NCI-H2196 treated with DMSO at 0.1 percent for 48 hours (cell line): ENCODE measurements around the gene TRPV6.

ENCODE experiments used
- DNase-seq: peaks from one replicate; lab custom pipeline; 2025; ENCODE audit not compliant: unreplicated experiment; lab: John Stamatoyannopoulos, UW

The TRPV6 gene

DNA sequence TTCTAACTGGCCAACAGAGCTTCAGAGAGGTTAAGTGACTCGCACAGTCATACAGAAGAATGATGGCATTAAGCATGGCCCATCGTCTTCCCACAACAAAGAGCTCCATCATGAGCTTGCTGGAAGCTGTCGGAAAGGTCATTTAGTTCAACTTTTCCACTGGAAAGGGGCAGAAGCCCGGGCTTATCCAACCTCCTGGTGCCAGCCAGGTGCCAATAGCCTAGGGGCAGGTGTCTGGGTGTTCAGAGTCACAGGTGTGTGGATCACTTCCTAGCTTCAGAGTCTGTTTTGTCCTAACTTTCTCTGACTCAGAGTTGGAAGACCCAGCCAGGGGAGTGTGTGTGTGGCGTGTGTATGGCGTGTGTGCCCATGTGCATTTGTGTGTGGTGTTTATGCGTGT lies 1.3 kb upstream of the TRPV6 start:
- no peak for DNase-seq

DNA sequence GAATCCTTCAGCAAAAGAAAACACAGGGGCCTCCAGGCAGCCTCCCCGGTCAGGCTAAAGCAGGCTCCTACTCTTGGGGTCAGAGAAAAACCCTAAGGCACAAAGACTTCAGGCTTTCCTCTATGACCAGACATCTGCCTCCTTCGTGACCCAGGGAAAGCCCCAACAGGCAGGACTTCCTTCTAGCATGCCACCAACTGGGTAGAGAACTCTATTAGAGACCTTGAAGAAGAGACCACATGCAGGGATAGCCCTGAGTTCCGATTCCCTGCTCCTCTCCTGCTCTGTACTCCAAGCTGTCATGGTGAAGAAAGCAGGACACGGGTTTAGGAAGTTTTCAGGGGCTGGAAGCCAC lies 1.3 kb downstream of the TRPV6 start:
- no peak for DNase-seq

DNA sequence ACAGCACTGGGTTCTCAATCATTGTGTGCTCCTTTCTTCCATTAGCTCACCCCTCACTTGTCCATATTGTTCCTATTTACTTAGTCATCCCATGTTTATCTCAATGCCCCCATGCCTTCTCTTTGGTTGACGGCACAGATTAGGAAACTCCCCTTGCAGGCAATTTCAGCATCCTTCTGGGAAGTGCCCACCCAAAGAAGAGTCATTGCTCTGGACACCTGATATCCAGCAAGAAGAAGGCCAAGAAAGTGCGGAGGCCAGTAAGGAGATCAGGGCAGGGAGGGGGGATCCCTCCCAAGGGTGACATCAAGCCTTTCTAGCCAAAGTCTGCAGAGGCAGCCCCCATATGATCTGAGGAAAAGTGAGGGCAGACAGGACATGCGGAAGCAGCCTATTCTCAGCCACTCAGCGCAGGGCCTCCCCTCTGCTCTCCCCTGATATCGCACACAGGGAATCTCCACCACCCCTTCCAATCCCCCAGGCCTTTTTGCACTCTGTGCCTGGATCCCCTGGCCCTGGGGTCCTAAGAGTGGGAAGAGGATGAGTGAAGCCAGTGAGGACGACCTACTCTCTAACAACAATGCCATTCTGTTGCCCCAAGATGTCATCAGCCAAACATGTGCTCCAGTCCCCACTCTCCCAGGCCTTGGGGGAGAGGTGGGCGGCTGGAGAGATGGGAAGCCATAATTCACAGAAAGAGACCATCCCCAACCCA lies 1.8 kb downstream of the TRPV6 start:
- DNase-seq: no peak

DNA sequence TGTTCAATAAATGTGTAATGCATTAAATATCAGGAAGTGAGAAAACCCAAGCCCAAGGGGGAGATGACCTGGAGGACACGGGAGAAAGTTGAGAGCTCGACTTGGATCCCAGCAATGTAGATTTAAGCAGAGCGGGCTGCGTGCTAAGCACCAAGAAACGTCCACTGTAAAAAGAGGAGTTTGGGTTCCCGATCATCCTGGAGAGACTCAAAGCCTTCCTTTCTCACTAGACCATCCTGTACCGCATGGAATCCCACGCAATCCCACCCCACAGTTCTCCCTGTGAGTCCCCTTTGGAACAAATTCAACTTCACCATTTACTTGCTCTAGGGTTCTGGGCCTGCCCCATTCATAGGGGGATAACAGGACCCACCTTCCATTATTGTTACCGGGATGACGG lies 2.4 kb downstream of the TRPV6 start:
- no peak for DNase-seq

DNA sequence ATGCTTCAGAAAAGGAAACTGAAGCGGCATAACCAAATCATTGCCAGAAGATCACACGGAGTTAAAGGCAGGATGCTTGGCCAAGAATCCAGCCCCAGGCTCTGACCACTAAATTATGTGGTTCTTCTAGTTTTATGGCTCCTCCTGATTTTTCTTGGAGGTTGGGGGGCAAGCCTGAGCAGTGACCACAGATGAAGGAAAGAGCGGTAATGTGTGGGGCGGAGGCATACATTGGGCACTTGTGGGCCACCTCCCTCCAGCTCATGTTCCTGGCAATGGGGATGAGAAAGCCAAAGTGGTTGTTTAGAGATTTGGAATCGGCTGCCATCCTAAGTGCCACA lies 3.2 kb downstream of the TRPV6 start:
- no peak for DNase-seq

DNA sequence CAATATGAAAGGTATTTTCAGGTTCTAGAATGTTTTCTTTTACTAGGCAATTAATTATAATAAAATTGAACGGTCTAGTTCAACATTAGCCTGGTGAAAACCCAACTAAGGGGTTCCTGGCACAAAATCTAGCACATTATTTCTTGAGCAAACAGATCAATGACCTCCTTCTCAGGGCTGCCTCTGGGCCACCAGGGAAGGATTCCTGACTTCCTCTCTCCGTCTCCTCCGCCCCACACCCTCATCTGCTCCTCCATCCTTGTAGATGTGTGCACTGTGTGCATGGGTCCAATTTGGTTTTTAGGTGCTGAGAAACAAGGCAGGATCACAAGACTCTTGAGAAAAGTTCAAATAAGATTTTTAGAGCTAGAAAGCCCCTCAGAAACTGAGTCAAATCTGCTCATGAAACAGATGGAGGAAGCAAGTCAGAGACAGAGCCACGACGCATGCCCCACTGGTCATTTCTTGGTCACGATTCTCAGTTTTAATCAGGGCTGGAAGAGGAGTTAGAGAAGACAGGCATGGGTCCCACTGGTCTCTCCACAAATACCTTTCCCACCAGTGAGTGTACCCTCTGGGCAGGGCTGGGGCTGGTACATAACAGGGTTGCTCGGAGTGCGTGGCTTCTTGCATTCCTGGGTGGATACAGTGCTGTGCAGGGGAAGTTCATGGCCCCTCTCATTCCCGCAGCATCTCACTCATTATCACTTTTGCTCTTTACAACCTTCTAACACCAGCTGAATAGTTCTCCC lies 3.8 kb downstream of the TRPV6 start:
- DNase-seq: no peak

DNA sequence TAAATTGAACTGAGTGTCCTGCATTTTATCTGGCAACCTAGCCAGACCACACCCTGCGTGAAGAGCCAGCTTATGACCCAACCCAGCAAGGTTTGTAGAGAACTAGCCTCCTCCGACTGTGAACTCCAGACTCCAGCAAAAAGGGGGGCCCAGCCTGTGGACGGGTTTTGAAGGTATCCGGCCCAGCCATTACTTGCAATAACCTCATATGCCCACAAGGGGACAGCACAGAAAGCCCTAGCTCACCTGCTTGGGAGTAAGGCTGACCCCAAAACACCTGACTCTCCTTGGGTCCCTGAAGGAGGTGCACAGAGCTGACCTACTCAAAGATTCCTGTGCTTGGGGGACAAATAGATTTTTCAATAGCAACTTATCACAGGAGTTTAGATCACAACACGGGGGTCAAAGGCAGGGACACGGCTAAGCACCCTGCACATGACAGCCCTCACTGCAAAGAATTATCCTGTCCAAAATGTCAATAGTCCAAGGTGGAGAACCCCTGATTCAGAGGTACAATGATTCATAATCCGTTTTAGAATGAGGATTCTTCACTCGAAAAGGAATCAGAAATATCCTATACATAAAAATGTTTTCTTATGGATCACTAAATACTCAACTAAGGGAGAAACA lies 4.6 kb downstream of the TRPV6 start:
- DNase-seq: no peak

DNA sequence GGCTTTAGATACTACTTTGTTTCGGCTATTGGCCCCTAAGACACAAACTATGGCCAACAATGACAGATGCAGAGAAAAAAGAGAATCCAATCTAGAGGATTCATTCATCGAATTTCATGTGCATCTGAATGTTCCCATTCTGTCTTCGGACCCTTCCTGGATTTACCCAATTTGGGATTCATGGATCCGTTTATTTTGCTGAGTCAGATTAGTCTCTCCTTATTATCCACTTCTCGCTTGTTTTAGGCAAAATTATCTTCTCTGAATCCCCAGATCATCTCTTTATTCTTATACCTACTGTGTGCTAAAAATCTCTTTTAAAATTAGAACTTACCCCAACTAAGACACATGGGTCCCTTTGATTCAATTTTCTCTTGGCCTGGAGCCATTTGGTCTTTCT lies 6.5 kb downstream of the TRPV6 start:
- DNase-seq: no peak

DNA sequence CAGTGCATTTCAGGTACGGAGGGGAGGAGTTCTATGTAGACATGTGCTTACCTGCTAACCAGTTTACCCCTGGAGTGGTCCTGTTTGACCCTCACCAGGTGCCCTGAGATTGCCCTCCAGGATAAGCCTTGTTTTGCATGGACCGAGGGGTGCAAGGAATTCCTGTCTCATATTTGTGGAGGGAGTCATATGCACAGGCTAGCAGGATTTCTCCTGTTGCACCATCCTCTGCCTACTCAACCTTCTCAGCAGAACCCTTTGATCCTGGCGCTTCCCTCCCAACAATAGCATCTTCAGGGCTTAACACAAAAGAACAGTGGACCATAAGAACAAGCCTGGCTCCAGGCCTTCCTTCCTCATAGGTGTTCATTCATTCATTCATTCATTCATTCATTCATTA lies 7.2 kb downstream of the TRPV6 start:
- DNase-seq: no peak

DNA sequence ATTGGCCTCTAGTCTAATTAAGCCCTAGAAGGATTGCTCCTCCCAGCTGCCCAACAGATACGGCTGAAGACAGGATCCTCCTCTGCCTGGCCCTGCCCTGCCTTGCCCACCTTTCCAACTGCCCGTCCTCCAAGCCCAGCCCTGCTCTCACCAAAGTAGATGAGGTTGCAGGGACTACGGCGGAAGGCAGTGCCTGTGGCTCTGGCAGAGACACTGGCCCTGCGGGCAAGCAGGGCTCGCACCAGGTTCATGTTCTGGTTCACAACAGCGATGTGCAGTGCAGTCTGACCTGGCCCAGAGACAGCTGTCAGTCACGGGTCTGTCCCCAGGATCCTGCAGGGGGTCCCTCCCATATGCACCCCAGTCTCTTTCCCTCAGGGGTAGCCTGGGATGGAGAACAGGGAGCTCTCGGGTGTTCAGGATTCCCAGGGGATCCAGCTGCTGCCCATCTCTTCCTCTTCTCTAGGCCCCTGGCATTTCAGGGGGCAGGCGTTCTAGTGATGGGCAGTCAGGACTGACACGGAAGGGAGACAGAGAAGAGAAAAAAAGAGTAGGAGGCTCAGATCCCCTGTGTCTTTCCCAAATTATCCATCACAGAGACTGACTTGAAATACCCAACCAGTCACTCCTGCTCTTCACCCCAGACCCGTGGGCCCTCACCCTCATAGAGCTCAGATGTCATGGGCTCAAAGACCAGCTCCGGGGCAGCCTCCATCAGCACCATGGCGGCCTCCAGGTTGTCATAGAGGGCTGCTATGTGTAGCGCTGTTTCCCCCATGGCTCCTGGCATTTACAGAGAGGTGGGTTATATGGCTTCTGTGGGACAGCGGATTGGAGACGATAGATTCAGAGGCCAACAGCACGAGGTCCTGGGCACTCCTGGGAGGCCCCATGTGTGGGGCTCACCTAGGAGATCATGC lies 8.3 kb downstream of the TRPV6 start:
- DNase-seq: no peak

DNA sequence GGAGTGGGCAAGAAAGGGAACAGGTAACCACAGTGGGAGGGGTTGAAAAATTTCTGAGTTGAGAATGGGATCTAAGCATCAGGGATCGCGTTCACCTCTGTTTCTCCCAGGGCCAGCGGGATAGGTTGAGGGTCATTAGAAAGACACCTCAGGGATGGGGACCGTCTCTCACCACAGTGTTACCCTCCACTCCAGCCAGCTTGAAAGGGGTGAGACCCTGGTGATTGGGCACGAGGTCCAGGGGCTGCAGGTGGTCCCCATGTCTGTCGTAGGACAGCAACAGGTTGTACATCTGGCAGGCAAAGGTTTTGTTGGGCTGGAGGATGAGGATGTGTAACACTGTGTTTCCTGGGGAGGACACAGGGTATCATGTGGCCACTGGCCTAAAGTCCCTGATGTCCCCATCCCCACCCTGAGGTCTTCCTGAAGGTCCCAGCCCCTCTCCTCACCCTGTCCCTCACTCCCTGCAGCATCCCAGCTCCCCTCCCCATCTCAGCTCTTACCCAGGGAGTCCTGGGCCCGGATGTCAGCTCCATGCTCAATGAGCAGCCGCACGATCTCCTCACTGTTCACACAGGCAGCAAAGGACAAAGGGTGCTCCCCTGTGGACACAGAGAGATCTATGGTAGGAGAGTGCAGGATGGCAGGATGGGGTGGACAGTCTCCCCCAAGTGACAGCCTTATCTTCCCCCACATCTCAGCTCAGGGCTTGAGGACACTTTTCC lies 9.1 kb downstream of the TRPV6 start:
- no peak for DNase-seq

DNA sequence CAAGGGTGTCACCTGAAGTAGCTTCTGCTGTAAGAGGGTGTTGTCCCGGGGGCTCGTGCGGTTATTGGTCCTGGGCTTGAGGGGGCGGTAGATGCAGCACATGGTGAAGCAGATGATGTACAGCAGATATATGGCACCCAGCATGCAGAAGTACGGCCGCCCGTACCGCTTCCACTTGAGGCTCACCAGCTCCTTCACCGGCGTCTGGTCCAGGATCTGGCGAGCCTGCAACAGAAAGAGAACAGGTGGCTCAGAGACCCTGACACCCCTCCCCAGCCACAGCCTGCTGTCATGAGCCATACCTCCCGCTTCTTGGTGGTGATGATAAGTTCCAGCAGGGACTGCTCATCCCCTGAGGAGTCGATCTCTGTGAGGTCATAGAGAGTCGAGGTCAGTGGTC lies 10.1 kb downstream of the TRPV6 start:
- no peak for DNase-seq

DNA sequence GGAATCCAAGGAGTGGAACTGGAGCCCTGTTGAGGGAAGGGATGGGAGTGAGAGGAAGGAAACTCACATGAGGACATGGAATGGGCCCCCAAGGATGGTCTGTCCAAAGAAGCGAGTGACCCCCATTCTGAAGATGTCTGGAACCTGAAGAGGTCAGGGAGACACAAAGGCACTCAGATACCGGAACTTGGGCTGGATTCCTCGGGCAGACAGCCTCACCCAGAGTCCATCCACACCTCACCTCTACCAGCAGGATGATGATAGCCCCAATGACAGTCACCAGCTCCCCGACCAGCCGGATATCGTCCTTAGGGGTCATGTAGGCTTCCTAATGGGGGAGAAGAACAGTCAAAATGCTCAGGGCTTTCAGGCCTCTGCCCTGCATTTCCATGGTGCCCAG lies 10.7 kb downstream of the TRPV6 start:
- no peak for DNase-seq

DNA sequence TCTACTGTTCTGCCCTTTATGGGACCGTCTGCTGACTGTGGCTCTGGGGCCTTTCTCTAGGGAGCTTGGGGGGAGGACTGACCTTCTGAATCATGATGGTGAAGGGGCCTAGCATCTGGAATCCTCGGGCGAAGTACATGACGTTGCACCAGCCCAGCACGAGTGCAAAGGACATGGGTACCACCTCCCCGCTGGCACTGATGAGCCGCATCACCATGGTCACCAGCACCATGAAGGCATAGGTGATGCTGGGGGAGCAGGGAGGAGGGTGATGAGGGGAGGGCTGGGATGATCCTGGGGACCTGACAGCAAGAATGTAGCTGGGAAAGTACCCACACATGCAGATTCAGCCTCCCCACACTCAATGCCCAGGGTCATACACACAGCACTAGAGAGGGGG lies 11.1 kb downstream of the TRPV6 start:
- no peak for DNase-seq

DNA sequence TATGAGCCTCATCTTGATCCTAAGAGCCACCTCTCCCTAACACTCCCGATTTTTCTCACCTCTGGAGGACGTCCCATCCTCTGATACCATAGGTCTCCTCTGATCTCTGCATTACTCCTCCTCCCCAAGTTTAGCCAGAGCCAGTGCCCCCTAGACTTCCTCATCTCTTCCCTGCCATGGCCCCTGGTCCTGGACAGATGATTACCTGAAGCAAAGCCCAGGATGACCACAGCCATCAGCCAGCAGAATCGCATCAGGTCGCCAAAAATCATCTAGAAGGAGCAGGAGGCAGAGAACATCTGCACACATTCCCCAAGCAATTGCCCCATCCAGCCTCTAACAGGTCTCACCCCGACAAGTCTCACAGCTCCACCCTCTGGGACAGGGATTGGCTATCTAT lies 11.7 kb downstream of the TRPV6 start:
- no peak for DNase-seq

DNA sequence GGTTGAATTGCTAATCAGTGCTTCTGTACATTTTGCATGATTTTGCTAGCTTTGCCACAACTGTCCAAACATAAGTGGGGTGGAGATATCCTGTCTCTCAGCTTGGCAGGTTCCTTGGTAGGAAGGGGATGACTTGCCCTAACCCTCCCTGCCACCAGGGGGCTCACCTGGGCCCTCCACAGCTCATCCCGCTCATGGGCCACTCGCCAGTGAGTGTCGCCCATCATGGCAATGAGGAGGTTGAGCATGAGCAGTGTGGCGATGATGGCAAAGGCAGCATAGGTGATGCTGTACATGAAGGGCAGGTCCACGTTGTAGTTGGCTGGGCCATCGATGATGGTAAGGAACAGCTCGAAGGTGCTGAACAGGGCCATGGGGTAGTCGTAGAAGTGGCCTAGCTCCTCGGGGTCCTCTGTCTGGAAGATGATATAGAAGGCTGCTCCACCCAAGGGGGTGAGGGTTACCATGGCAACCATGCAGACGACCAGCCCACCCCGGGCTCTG lies 12.2 kb downstream of the TRPV6 start:
- no peak for DNase-seq

DNA sequence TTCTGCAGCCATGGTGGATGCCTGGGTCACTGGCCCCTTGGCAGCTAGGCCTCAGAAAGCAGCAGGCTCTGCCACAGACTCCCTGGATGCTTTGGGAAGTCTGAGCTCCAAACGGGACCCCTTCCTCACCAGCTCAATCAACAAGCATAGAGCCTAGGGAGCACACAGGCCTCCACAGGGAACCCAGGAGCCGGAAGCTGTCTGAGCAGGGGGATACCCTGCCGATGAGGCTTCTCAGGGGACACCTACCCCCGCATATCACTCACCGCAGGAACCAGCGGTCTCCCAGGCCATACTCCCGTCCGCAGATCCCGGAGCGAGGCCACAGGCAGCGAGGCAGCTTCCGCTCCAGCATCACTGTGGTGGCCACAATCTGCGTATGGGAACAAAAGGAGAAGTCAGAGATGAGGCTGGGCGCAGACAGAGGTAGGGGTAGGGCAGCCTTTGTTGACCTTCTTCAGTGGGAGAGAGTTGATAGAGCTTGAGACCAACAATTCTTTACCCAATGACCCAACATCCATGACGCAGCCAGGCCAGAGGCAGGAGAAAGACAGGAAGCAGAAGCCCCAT lies 13.4 kb downstream of the TRPV6 start:
- DNase-seq: no peak

DNA sequence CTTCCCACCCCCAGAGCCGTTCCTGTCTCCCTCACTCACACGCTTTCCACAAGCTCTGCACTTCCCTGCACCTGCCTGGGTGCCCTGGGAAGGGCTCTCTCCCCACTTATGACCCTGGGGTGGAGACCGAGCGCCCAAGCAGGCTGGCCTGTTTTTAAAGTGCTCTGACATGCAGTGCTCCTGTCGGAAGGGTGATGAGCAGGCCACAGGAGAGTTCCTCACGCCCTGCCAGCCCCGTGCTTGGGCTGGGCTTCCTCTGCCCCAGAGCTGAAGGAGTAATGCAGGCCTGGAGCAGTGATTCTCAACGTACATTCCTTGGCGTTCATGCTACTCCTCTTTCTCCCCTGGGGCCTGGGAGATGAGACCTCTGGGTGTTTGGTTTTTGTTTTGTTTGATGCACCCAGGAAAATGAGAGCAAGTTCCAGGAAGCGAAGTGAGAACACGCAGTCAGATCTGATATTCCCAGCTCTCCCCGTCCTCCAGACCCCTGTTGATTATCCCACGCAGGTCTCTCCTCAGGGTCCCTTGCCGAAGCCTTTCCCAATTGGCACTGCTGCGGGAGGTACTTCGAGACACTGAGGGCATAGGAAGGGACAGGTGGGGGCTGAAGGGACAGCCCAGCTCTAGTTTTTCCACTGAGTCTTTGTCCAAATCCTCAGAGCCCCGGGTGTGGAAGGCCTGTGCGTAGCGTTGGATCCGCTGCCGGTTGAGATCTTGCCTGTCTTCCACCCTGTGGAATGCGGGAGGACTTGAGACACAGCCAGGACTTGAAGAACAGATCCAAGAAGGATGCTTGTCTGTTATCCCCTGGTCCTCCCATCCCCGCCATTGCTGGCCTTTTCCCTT lies 14.1 kb downstream of the TRPV6 start:
- DNase-seq: no peak

DNA sequence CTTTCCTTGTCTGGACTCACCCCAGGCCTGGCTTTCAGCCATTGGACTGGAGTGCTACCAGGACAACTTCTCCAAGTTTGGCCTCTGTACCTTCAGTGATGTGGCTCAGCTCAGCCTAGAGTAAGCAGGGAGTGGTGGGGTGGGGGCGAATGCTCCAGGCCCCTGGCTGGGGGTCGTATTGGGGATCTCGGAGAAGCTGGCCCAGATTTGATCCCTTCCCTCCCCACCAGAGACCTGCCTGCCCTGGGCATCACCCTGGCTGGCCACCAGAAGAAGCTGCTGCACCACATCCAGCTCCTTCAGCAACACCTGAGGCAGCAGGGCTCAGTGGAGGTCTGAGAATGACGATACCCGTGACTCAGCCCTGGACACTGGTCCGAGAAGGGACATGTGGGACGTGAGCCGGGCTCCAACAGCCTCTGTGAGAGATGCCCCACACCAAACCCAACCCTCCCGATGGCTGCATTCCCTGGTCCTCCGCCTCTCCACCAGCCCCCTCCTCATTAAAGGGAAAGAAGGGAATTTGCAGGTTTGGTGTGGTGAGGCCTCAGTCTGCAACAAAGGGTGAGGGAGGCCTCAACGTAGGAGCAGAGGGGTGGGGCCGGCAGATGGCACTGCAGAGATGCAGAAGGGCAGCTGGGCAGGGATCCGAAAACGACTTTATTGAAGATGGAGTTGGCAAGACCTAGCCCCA lies 14.8 kb downstream of the TRPV6 start:
- no peak for DNase-seq
